Measurements from ENCODE around the gene TIAM1. TPM values are rescaled to one million over a fixed set of nuclear protein-coding genes. Genes with fewer than 3 reads are reported as not detected.

The TIAM1 gene
- total RNA-seq, 1 experiment from 2014 or later = 28.7 TPM

DNA sequence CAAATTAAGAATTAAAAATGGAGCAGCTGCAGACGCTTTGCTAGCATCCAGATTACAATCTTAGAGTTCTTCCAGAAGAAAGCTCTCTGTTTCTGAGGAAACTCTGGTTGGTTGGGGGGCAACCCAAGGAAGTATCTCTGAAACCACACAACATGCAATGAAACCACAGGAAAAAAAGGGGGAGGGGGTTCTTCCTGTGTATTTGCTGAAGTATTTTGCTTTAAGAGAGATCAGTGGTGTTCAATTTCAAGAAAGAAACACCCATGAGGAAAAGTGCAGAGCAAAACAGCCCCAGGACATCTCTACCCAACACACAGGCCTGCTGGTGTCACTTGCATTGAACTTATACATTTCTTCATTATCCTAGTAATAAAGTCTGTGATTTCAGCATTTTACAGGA lies 19.7 kb upstream of the TIAM1 start:
- POLR2A ChIA-PET = no interaction called here
- Mint-ChIP-seq H3K4me3 (no peak overlapping the region), H3K27me3 (ENCODE audit: low read depth) (no peaks in the 10 kb centered on the region), H3K4me1 (peaks cover 26% of the 10 kb centered on the region), H3K36me3 (no peaks in the 10 kb centered on the region), H3K9me3 (0 out of 2 replicates have a peak, but pooled peaks cover 4% of the 10 kb centered on the region), H3K27ac (peak overlapping the region; percentile 15)
- ATAC-seq (no peak), DNase-seq (ENCODE audit: low spot score) (no peak)
- TF ChIP-seq IRF1 (CRISPR knock-in tag; IDR thresholded peaks at IDR 0.05) (no peak), ZNF317 (CRISPR knock-in tag; IDR thresholded peaks at IDR 0.05; ENCODE audit: borderline replicate concordance, low read depth) (no peak), ZNF263 (CRISPR knock-in tag; IDR thresholded peaks at IDR 0.05; ENCODE audit: low read depth) (no peak), JUN (CRISPR knock-in tag; IDR thresholded peaks at IDR 0.05) (no peak)
- TF ChIP-seq, protein P1, sequence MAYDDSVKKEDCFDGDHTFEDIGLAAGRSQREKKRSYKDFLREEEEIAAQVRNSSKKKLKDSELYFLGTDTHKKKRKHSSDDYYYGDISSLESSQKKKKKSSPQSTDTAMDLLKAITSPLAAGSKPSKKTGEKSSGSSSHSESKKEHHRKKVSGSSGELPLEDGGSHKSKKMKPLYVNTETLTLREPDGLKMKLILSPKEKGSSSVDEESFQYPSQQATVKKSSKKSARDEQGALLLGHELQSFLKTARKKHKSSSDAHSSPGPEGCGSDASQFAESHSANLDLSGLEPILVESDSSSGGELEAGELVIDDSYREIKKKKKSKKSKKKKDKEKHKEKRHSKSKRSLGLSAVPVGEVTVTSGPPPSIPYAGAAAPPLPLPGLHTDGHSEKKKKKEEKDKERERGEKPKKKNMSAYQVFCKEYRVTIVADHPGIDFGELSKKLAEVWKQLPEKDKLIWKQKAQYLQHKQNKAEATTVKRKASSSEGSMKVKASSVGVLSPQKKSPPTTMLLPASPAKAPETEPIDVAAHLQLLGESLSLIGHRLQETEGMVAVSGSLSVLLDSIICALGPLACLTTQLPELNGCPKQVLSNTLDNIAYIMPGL (CRISPR knock-in tag; IDR thresholded peaks at IDR 0.05) = no peak
- TF ChIP-seq, protein P2, sequence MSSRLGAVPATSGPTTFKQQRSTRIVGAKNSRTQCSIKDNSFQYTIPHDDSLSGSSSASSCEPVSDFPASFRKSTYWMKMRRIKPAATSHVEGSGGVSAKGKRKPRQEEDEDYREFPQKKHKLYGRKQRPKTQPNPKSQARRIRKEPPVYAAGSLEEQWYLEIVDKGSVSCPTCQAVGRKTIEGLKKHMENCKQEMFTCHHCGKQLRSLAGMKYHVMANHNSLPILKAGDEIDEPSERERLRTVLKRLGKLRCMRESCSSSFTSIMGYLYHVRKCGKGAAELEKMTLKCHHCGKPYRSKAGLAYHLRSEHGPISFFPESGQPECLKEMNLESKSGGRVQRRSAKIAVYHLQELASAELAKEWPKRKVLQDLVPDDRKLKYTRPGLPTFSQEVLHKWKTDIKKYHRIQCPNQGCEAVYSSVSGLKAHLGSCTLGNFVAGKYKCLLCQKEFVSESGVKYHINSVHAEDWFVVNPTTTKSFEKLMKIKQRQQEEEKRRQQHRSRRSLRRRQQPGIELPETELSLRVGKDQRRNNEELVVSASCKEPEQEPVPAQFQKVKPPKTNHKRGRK (CRISPR knock-in tag; IDR thresholded peaks at IDR 0.05; ENCODE audit: borderline replicate concordance) = no peak
- CTCF ChIA-PET = interaction anchor here (0.8 kb wide), 1 partner anchor 16 kb away, joined by 5 read pairs; no protein-coding TSS in a partner anchor

- 0 out of 2 replicates have a peak, but pooled peaks cover 4% of the 10 kb centered on the region for H3K9me3 Mint-ChIP-seq
- CTCF ChIA-PET = no interaction called here
Observed at GRCh38 chr21:31360717-31361116, 16.7 kb upstream of the TIAM1 start.

More at GRCh38 chr21:31360717-31361116, 16.7 kb upstream of the TIAM1 start:
- Mint-ChIP-seq H3K4me3 (no peak overlapping the region), H3K4me1 (peaks cover 13% of the 10 kb centered on the region), H3K36me3 (no peaks in the 10 kb centered on the region), H3K27me3 (ENCODE audit: low read depth) (no peaks in the 10 kb centered on the region), H3K27ac (no peak overlapping the region)
- TF ChIP-seq ZNF423 (CRISPR knock-in tag; IDR thresholded peaks at IDR 0.05) = no peak
- no peak for TF ChIP-seq MXD4 (CRISPR knock-in tag; IDR thresholded peaks at IDR 0.05; ENCODE audit: borderline replicate concordance)
- TF ChIP-seq GABPB1 (CRISPR knock-in tag; IDR thresholded peaks at IDR 0.05) = no peak
- TF ChIP-seq ZNF281 (CRISPR knock-in tag; IDR thresholded peaks at IDR 0.05) = no peak
- TF ChIP-seq SOX15 (CRISPR knock-in tag; IDR thresholded peaks at IDR 0.05) = no peak
- TF ChIP-seq JUN (CRISPR knock-in tag; IDR thresholded peaks at IDR 0.05) = no peak
- TF ChIP-seq CTCF (IDR thresholded peaks at IDR 0.05) = no peak
- no peak for TF ChIP-seq FOXJ3 (CRISPR knock-in tag; IDR thresholded peaks at IDR 0.05; ENCODE audit: borderline replicate concordance)
- no peak for TF ChIP-seq ZNF121 (CRISPR knock-in tag; IDR thresholded peaks at IDR 0.05)
- DNase-seq (ENCODE audit: low spot score) (no peak), ATAC-seq (no peak)
- POLR2A ChIA-PET = no interaction called here

Data from WTC11 (cell line).